Mucosa of descending colon (tissue), 3 donors: Measurements from ENCODE around the gene CNIH3. TPM values are rescaled to one million over a fixed set of nuclear protein-coding genes. Genes with fewer than 3 reads are reported as not detected.

ENCODE experiments used
- ATAC-seq: fragments of 200-7000 bp; cut with Tn5 transposase; one replicate; pipeline ENCODE4 v1.9.1; 2020; ENCODE audit warnings: mild to moderate bottlenecking, moderate library complexity
- DNase-seq, 3 donors: peaks; one replicate each; pipeline ENCODE4 v3.0.0-alpha.2; 2020
- H3K36me3 ChIP-seq: fragments of 200-600 bp; one replicate; pipeline ENCODE4 v1.8.0; 2021; ENCODE audit warnings: low read depth, mild to moderate bottlenecking
- H3K4me1 ChIP-seq: fragments of 200-600 bp; one replicate; pipeline ENCODE4 v1.8.0; 2021; ENCODE audit warnings: low read depth, mild to moderate bottlenecking
- H3K4me3 ChIP-seq: fragments of 200-600 bp; one replicate; pipeline ENCODE4 v1.8.0; 2021; ENCODE audit warnings: mild to moderate bottlenecking
- H3K9me3 ChIP-seq: fragments of 200-600 bp; one replicate; pipeline ENCODE4 v1.8.0; 2021; ENCODE audit warnings: mild to moderate bottlenecking
- intact Hi-C, 2 donors: fragments of 100-400 bp; cut with DNase I in 1 of 2; cut with micrococcal nuclease in 1 of 2; formaldehyde crosslinking; loops; one replicate each; pipeline versions ENCODE4 v1.11.0 to v1.11.1; 2022; cut with DNase I, micrococcal nuclease
- total RNA-seq, 3 donors: library from RNA; stranded (reverse); fragmentation: NEBNext Ultra II Directional in 2 of 3; extraction: Animal tissue kit (Norgen Biotek cat#: 25700) in 2 of 3; gene quantifications; one replicate each; pipeline versions ENCODE4 v1.2.1 to v1.2.4, GENCODE V29; 2021 to 2023
- TF ChIP-seq, protein P1 (sequence below): fragments of 200-600 bp; IDR thresholded peaks from one replicate; pipeline ENCODE4 v1.8.0; 2022; ENCODE audit warnings: antibody characterized with exemption, mild to moderate bottlenecking
- donor health status: DM: no; HTN: no; CAD: no; lungs with moderate emphysema.
- donor health status: DM: no; HTN: no; CAD: no.
- donor health status: DM: no; HTN: yes; CAD: no.

Gene CNIH3
- total RNA-seq, 3 donors from 2014 or later = 1.0 to 2.5 (median 1.1) TPM

DNA sequence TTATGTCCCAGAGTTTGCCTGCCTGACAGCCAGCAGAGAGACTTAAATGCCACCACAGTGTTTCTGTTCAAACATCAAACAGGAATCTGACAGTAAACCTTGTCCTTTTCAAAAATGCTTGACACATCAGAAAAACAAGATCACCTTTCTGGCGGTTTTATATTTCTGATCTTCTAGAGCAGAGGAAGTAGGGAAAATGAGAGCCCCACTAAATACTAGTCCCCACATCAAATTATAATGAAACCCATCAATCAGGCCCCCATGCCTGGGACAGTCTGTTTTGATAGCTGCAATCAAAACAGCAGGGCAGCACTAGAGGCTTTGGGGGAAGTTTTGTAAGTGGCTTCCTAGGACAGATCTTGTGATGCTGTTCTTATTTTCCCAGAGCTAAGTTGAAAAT, 129.3 kb downstream of the CNIH3 start:
- Histone ChIP-seq H3K4me1 (no peaks in the 10 kb centered on the region), H3K9me3 (no peaks in the 10 kb centered on the region), H3K4me3 (no peak overlapping the region), H3K36me3 (no peaks in the 10 kb centered on the region)
- TF ChIP-seq, protein P1, sequence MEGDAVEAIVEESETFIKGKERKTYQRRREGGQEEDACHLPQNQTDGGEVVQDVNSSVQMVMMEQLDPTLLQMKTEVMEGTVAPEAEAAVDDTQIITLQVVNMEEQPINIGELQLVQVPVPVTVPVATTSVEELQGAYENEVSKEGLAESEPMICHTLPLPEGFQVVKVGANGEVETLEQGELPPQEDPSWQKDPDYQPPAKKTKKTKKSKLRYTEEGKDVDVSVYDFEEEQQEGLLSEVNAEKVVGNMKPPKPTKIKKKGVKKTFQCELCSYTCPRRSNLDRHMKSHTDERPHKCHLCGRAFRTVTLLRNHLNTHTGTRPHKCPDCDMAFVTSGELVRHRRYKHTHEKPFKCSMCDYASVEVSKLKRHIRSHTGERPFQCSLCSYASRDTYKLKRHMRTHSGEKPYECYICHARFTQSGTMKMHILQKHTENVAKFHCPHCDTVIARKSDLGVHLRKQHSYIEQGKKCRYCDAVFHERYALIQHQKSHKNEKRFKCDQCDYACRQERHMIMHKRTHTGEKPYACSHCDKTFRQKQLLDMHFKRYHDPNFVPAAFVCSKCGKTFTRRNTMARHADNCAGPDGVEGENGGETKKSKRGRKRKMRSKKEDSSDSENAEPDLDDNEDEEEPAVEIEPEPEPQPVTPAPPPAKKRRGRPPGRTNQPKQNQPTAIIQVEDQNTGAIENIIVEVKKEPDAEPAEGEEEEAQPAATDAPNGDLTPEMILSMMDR = no peak
- intact Hi-C loops = no loop called here
- ATAC-seq = no peak
- no peak for DNase-seq

DNA sequence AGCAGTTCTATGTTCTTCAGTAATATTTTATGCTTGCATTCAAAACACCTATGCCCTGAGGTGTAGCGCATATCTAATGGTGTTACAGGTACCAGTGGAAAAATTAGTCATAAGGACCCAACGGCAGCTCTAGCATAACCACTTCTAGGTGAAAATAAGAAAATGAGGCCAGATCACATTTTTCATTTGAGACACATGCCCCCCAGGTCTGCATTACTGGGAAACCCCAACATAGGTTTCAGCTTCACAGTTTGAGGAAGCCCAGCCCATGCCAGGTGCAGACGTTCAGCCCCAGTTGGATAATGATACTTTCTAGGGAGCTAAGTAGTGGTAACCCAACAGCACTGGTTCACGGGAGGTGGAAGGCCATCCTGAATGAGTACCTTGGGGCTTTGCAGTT, 129.8 kb downstream of the CNIH3 start:
- H3K4me3 ChIP-seq = no peak overlapping the region
- intact Hi-C loops = no loop called here
- no peak for DNase-seq
- H3K9me3 ChIP-seq = no peaks in the 10 kb centered on the region
- H3K36me3 ChIP-seq = no peaks in the 10 kb centered on the region
- no peak for ATAC-seq
- no peaks in the 10 kb centered on the region for H3K4me1 ChIP-seq
- TF ChIP-seq, protein P1 = no peak

DNA sequence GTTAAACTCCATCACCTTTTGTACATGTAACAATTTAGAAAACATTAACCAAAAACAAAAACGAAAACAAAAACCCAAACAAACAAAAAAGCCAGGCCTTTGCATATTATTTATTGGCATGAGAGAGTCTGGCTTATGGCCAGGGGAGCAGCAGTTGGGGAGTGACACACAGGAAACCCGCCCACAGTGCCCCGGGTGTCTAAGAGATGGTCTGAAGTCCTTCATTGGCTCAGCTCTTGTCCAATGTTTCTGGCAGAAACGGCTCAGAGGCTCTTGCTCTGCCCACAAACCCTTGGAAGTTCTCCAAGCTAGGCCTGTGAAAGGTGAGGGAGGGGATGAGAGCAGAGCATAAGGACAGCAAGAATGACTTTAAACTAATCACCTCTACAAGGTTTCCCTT, 131.5 kb downstream of the CNIH3 start:
- Histone ChIP-seq H3K9me3 (no peaks in the 10 kb centered on the region), H3K36me3 (no peaks in the 10 kb centered on the region), H3K4me1 (no peaks in the 10 kb centered on the region), H3K4me3 (no peak overlapping the region)
- intact Hi-C loops = no loop called here
- DNase-seq (no peak), ATAC-seq (no peak)
- TF ChIP-seq, protein P1 = no peak

DNA sequence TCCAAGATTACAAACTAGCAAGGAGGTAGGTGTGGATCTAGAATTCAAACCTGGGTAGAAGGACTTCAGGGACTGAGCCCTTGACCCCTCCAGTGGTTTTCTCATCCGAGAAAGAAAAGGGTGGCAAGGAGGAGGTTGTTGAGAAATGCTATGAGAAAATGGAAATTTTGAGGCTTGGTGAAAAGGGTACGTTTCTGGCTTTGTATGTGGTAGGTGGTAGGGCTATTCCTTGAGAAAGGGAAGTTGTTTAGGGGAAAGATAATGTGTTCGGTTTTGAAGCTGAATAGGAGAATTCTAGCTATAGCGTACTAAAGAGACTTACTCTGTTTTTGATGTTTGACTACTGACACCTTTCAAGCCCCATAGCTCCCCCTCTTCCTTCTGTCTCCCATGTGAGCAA, 133.8 kb downstream of the CNIH3 start:
- TF ChIP-seq, protein P1 = no peak
- DNase-seq = no peak
- Histone ChIP-seq H3K9me3 (no peaks in the 10 kb centered on the region), H3K4me3 (no peak overlapping the region), H3K4me1 (no peaks in the 10 kb centered on the region), H3K36me3 (no peaks in the 10 kb centered on the region)
- no peak for ATAC-seq
- intact Hi-C loops = no loop called here

DNA sequence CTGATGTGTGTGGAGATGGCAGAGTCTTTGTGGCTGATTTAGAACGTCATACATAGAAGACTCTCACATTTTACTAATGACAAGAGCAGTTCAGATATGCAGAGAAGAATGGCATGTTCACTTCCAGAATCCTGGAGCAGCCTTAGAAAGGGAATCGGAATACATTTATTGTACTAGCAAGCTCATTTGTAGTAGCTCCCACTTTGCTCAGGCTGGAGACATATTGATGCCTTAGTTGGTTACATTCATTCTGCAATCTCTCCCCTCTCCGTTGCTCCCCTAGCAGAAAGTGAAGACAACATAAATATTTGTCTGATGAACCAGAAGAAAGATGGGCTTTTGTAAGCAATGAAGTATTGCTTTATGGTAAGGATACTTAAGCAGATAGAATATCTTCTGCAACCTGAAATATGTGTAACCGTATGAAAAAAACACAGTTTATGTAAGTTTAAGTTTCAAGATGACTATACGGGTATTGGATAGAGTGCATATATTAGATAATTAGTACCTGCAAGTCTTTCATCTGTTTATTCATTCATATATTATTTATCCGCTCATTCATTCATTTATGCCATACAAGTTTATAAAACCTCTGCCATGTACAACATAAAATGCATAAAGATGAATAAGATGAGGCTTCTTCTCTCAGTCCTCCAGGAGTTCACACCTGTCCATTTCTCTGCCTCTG, 135.7 kb downstream of the CNIH3 start:
- no peak overlapping the region for H3K4me3 ChIP-seq
- intact Hi-C loops = no loop called here
- DNase-seq (no peak), ATAC-seq (no peak)
- TF ChIP-seq, protein P1 = no peak
- H3K36me3 ChIP-seq = no peaks in the 10 kb centered on the region
- H3K9me3 ChIP-seq = no peaks in the 10 kb centered on the region
- no peaks in the 10 kb centered on the region for H3K4me1 ChIP-seq

DNA sequence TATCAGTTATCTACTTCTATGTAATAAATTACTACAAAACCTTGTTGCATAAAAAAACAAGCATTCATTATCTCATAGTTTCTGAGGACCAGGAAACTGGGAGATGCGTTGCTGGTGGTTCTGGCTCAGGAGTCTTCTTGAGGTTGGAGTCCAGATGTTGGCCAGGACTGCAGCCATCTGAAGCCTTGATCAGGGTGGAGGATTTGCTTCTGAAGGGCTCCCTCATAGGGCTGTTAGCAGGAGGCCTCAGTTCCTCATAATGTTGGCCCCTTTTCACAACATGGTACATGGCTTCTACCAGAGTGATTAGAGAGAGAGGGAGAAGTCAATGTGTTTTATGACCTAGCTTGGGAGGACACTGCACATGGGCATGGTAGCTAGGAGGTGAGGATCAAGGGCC, 137.4 kb downstream of the CNIH3 start:
- no peak for DNase-seq
- TF ChIP-seq, protein P1 = no peak
- no peak overlapping the region for H3K4me3 ChIP-seq
- no peaks in the 10 kb centered on the region for H3K36me3 ChIP-seq
- no peaks in the 10 kb centered on the region for H3K4me1 ChIP-seq
- no peaks in the 10 kb centered on the region for H3K9me3 ChIP-seq
- ATAC-seq = no peak
- intact Hi-C loops = no loop called here
